WTC11 (cell line): Measurements from ENCODE around the gene NFIX. TPM values are rescaled to one million over a fixed set of nuclear protein-coding genes. Genes with fewer than 3 reads are reported as not detected.

ENCODE experiments used
- ATAC-seq: fragments of 200-7000 bp; cut with Tn5 transposase; 2 replicates; pipeline ENCODE4 v1.10.0; 2021; ENCODE audit warnings: mild to moderate bottlenecking, moderate library complexity
- CTCF ChIA-PET: fragments of 300-600 bp; sonication (Branson Sonifier 250); formaldehyde crosslinking; loops from one replicate; lab custom pipeline; 2021; ENCODE audit warnings: antibody characterized with exemption; lab: Charles Lee
- POLR2A ChIA-PET: fragments of 350-600 bp; sonication (Branson Sonifier 250); formaldehyde crosslinking; loops from one replicate; lab custom pipeline; 2021; ENCODE audit warnings: antibody characterized with exemption; lab: Charles Lee
- DNase-seq: peaks from one replicate; pipeline ENCODE4 v3.0.0; 2021; ENCODE audit warnings: low spot score
- H3K27ac Mint-ChIP-seq: 2 replicates; pipeline ENCODE4 v1.8.0; 2021; ENCODE audit warnings: mixed read lengths
- H3K27me3 Mint-ChIP-seq: 2 replicates; pipeline ENCODE4 v1.8.0; 2021; ENCODE audit warnings: low read depth, mild to moderate bottlenecking, moderate library complexity, mixed read lengths
- H3K36me3 Mint-ChIP-seq: 2 replicates; pipeline ENCODE4 v1.8.0; 2021; ENCODE audit warnings: mixed read lengths
- H3K4me1 Mint-ChIP-seq: 2 replicates; pipeline ENCODE4 v1.8.0; 2022; ENCODE audit warnings: mixed read lengths
- H3K4me3 Mint-ChIP-seq: 2 replicates; pipeline ENCODE4 v1.8.0; 2021; ENCODE audit warnings: mild to moderate bottlenecking, moderate library complexity, mixed read lengths
- H3K9me3 Mint-ChIP-seq: 2 replicates; pipeline ENCODE4 v1.8.0; 2021; ENCODE audit warnings: mixed read lengths
- ETV6 ChIP-seq: sonication (generic); formaldehyde crosslinking; IDR thresholded peaks from 2 replicates; pipeline ENCODE4 v1.8.1; 2022; ENCODE audit warnings: mild to moderate bottlenecking, missing genetic modification reagents
- FOXK1 ChIP-seq: sonication (generic); formaldehyde crosslinking; IDR thresholded peaks from 2 replicates; pipeline ENCODE4 v1.8.0; 2022; ENCODE audit warnings: mild to moderate bottlenecking, moderate library complexity, missing genetic modification reagents
- IRF2 ChIP-seq: sonication (generic); formaldehyde crosslinking; IDR thresholded peaks from 2 replicates; pipeline ENCODE4 v1.8.0; 2022; ENCODE audit warnings: low read depth, missing genetic modification reagents, borderline replicate concordance
- TEAD1 ChIP-seq: sonication (generic); formaldehyde crosslinking; IDR thresholded peaks from 2 replicates; pipeline ENCODE4 v1.8.0; 2022; ENCODE audit warnings: mild to moderate bottlenecking, missing genetic modification reagents
- USF1 ChIP-seq: sonication (generic); formaldehyde crosslinking; IDR thresholded peaks from 2 replicates; pipeline ENCODE4 v1.8.0; 2022; ENCODE audit warnings: mild to moderate bottlenecking, missing genetic modification reagents
- ZMAT4 ChIP-seq: fragments of 250-450 bp; sonication (Bioruptor Pico); IDR thresholded peaks from 2 replicates; pipeline ENCODE4 v1.9.0; 2021; ENCODE audit warnings: mild to moderate bottlenecking
- ZNF425 ChIP-seq: fragments of 250-450 bp; sonication (Bioruptor Pico); conservative IDR thresholded peaks from 2 replicates; pipeline ENCODE4 v1.9.0; 2021; ENCODE audit warnings: mild to moderate bottlenecking
- ZNF671 ChIP-seq: fragments of 250-450 bp; sonication (Bioruptor Pico); IDR thresholded peaks from 2 replicates; pipeline ENCODE4 v1.8.0; 2021; ENCODE audit warnings: mild to moderate bottlenecking
- total RNA-seq: library from RNA; stranded (reverse); gene quantifications from 3 replicates; pipeline ENCODE4 v1.2.3, GENCODE V29; 2021
- TF ChIP-seq, protein P1 (sequence below): sonication (generic); formaldehyde crosslinking; IDR thresholded peaks from 2 replicates; pipeline ENCODE4 v1.8.1; 2023; ENCODE audit warnings: mild to moderate bottlenecking, missing genetic modification reagents, moderate library complexity
- TF ChIP-seq, protein P2 (sequence below): sonication (generic); formaldehyde crosslinking; IDR thresholded peaks from 2 replicates; pipeline ENCODE4 v1.8.0; 2022; ENCODE audit warnings: mild to moderate bottlenecking, missing genetic modification reagents
- TF ChIP-seq, protein P3 (sequence below): fragments of 250-450 bp; sonication (Bioruptor Pico); IDR thresholded peaks from 2 replicates; pipeline ENCODE4 v1.9.0; 2021; ENCODE audit warnings: moderate library complexity, mild to moderate bottlenecking, inconsistent platforms, borderline replicate concordance
- TF ChIP-seq, protein P4 (sequence below): fragments of 250-450 bp; sonication (Bioruptor Pico); IDR thresholded peaks from 2 replicates; pipeline ENCODE4 v1.9.0; 2021; ENCODE audit warnings: mild to moderate bottlenecking, borderline replicate concordance
- TF ChIP-seq, protein P5 (sequence below): sonication (generic); formaldehyde crosslinking; IDR thresholded peaks from 2 replicates; pipeline ENCODE4 v1.8.1; 2023; ENCODE audit warnings: mild to moderate bottlenecking, moderate library complexity, missing genetic modification reagents
- TF ChIP-seq, protein P6 (sequence below): sonication (generic); formaldehyde crosslinking; IDR thresholded peaks from 2 replicates; pipeline ENCODE4 v1.8.1; 2022; ENCODE audit warnings: low read depth, missing genetic modification reagents, borderline replicate concordance
- TF ChIP-seq, protein P7 (sequence below): sonication (generic); formaldehyde crosslinking; IDR thresholded peaks from 2 replicates; pipeline ENCODE4 v1.8.1; 2023; ENCODE audit warnings: mild to moderate bottlenecking, missing genetic modification reagents, borderline replicate concordance

Gene NFIX
- total RNA-seq, 1 experiment from 2014 or later, result 1.4 TPM

- Mint-ChIP-seq H3K27ac (peak overlapping the region; percentile 98), H3K4me3 (peak overlapping the region; percentile 90), H3K4me1 (peaks cover 14% of the 10 kb centered on the region), H3K27me3 (no peaks in the 10 kb centered on the region; the same call in 1 of the 2 replicates), H3K36me3 (peaks cover 70% of the 10 kb centered on the region), H3K9me3 (no peaks in the 10 kb centered on the region)
- peak; percentile 89 for DNase-seq
- ChIA-PET POLR2A (interaction anchor here (0.6 to 1.3 kb wide), 9 partner anchors 9 to 148 kb away, joined by 3 to 10 read pairs (median 4); partner anchors contain the start of genes FARSA, GADD45GIP1 and GCDH), CTCF (interaction anchor here (0.6 to 2.0 kb wide), 7 partner anchors 9 to 155 kb away, joined by 3 to 11 read pairs (median 7); partner anchors contain the start of gene GCDH)
- TF ChIP-seq ETV6 (CRISPR knock-in tag) (no peak), ZMAT4 (CRISPR knock-in tag) (no peak), USF1 (no peak), FOXK1 (no peak), TEAD1 (CRISPR knock-in tag) (no peak), ZNF425 (CRISPR knock-in tag) (peak; percentile 73; the same call in 1 of the 2 replicates), ZNF671 (CRISPR knock-in tag) (peak; percentile 27; the same call in 1 of the 2 replicates), IRF2 (CRISPR knock-in tag) (no peak)
- TF ChIP-seq, protein P1, sequence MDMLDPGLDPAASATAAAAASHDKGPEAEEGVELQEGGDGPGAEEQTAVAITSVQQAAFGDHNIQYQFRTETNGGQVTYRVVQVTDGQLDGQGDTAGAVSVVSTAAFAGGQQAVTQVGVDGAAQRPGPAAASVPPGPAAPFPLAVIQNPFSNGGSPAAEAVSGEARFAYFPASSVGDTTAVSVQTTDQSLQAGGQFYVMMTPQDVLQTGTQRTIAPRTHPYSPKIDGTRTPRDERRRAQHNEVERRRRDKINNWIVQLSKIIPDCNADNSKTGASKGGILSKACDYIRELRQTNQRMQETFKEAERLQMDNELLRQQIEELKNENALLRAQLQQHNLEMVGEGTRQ (CRISPR knock-in tag), result no peak
- TF ChIP-seq, protein P2, sequence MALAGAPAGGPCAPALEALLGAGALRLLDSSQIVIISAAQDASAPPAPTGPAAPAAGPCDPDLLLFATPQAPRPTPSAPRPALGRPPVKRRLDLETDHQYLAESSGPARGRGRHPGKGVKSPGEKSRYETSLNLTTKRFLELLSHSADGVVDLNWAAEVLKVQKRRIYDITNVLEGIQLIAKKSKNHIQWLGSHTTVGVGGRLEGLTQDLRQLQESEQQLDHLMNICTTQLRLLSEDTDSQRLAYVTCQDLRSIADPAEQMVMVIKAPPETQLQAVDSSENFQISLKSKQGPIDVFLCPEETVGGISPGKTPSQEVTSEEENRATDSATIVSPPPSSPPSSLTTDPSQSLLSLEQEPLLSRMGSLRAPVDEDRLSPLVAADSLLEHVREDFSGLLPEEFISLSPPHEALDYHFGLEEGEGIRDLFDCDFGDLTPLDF (CRISPR knock-in tag), result no peak
- TF ChIP-seq, protein P3, sequence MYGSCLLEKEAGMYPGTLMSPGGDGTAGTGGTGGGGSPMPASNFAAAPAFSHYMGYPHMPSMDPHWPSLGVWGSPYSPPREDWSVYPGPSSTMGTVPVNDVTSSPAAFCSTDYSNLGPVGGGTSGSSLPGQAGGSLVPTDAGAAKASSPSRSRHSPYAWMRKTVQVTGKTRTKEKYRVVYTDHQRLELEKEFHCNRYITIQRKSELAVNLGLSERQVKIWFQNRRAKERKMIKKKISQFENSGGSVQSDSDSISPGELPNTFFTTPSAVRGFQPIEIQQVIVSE (CRISPR knock-in tag), result 0 out of 2 replicates have a peak, but pooled peaks have one; percentile 14
- TF ChIP-seq, protein P4, sequence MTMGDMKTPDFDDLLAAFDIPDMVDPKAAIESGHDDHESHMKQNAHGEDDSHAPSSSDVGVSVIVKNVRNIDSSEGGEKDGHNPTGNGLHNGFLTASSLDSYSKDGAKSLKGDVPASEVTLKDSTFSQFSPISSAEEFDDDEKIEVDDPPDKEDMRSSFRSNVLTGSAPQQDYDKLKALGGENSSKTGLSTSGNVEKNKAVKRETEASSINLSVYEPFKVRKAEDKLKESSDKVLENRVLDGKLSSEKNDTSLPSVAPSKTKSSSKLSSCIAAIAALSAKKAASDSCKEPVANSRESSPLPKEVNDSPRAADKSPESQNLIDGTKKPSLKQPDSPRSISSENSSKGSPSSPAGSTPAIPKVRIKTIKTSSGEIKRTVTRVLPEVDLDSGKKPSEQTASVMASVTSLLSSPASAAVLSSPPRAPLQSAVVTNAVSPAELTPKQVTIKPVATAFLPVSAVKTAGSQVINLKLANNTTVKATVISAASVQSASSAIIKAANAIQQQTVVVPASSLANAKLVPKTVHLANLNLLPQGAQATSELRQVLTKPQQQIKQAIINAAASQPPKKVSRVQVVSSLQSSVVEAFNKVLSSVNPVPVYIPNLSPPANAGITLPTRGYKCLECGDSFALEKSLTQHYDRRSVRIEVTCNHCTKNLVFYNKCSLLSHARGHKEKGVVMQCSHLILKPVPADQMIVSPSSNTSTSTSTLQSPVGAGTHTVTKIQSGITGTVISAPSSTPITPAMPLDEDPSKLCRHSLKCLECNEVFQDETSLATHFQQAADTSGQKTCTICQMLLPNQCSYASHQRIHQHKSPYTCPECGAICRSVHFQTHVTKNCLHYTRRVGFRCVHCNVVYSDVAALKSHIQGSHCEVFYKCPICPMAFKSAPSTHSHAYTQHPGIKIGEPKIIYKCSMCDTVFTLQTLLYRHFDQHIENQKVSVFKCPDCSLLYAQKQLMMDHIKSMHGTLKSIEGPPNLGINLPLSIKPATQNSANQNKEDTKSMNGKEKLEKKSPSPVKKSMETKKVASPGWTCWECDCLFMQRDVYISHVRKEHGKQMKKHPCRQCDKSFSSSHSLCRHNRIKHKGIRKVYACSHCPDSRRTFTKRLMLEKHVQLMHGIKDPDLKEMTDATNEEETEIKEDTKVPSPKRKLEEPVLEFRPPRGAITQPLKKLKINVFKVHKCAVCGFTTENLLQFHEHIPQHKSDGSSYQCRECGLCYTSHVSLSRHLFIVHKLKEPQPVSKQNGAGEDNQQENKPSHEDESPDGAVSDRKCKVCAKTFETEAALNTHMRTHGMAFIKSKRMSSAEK, result peak; percentile 56; the same call in 1 of the 2 replicates
- TF ChIP-seq, protein P5, sequence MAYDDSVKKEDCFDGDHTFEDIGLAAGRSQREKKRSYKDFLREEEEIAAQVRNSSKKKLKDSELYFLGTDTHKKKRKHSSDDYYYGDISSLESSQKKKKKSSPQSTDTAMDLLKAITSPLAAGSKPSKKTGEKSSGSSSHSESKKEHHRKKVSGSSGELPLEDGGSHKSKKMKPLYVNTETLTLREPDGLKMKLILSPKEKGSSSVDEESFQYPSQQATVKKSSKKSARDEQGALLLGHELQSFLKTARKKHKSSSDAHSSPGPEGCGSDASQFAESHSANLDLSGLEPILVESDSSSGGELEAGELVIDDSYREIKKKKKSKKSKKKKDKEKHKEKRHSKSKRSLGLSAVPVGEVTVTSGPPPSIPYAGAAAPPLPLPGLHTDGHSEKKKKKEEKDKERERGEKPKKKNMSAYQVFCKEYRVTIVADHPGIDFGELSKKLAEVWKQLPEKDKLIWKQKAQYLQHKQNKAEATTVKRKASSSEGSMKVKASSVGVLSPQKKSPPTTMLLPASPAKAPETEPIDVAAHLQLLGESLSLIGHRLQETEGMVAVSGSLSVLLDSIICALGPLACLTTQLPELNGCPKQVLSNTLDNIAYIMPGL (CRISPR knock-in tag), result 0 out of 2 replicates have a peak, but pooled peaks have one; percentile 28
- TF ChIP-seq, protein P6, sequence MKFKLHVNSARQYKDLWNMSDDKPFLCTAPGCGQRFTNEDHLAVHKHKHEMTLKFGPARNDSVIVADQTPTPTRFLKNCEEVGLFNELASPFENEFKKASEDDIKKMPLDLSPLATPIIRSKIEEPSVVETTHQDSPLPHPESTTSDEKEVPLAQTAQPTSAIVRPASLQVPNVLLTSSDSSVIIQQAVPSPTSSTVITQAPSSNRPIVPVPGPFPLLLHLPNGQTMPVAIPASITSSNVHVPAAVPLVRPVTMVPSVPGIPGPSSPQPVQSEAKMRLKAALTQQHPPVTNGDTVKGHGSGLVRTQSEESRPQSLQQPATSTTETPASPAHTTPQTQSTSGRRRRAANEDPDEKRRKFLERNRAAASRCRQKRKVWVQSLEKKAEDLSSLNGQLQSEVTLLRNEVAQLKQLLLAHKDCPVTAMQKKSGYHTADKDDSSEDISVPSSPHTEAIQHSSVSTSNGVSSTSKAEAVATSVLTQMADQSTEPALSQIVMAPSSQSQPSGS, result no peak
- TF ChIP-seq, protein P7, sequence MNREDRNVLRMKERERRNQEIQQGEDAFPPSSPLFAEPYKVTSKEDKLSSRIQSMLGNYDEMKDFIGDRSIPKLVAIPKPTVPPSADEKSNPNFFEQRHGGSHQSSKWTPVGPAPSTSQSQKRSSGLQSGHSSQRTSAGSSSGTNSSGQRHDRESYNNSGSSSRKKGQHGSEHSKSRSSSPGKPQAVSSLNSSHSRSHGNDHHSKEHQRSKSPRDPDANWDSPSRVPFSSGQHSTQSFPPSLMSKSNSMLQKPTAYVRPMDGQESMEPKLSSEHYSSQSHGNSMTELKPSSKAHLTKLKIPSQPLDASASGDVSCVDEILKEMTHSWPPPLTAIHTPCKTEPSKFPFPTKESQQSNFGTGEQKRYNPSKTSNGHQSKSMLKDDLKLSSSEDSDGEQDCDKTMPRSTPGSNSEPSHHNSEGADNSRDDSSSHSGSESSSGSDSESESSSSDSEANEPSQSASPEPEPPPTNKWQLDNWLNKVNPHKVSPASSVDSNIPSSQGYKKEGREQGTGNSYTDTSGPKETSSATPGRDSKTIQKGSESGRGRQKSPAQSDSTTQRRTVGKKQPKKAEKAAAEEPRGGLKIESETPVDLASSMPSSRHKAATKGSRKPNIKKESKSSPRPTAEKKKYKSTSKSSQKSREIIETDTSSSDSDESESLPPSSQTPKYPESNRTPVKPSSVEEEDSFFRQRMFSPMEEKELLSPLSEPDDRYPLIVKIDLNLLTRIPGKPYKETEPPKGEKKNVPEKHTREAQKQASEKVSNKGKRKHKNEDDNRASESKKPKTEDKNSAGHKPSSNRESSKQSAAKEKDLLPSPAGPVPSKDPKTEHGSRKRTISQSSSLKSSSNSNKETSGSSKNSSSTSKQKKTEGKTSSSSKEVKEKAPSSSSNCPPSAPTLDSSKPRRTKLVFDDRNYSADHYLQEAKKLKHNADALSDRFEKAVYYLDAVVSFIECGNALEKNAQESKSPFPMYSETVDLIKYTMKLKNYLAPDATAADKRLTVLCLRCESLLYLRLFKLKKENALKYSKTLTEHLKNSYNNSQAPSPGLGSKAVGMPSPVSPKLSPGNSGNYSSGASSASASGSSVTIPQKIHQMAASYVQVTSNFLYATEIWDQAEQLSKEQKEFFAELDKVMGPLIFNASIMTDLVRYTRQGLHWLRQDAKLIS (CRISPR knock-in tag), result no peak
- ATAC-seq, result peak; percentile 89
Measured at GRCh38 chr19:12946092-12946721, 49.1 kb upstream of the NFIX start.
